ENCODE measurements around the gene ZNF586.

The ZNF586 gene

DNA sequence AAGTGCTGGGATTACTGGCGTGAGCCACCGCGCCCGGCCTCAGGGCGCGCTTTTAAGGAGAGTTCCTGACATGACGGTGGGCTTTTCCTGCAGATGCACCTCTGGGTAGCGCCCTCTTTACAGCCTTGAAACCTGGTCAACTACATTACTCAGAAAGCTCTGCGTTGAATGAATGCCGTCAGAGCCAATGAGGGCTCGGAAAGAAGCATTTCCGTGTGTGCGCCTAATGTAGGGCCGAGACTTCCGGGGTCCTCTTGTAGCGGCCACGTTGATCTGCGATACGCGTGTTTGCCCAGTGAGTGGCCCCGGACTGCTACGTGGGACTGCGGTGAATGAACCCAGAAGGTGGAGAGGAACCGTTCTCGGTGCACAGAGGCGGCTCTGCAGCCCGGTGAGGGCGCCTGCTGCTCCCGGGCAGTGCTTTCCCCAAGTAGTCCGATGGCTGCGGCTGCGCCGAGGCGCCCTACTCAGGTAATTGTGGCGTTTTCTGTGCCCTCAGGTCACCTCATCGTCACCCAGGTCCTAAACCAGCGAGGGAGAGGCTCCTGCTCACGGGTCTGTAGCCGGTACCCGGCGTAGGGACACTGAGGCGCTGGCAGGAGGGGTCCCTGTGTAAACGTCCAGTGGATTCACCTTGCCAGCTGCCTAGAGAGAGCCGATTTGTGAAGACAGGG is 50.1 kb downstream of the ZNF586 start (continued):
- TF ChIP-seq HOXD13 (CRISPR knock-in tag; IDR thresholded peaks at IDR 0.05; ENCODE audit: borderline replicate concordance) (0 out of 2 replicates have a peak, but pooled peaks have one; percentile 9), KLF7 (tag by site-specific recombination; IDR thresholded peaks at IDR 0.05; ENCODE audit: borderline replicate concordance) (peak; percentile 72; the same call in 1 of the 2 replicates), KLF8 (tag by site-specific recombination; IDR thresholded peaks at IDR 0.05) (peak; percentile 50; the same call in 1 of the 2 replicates), ZNF580 (tag by site-specific recombination; IDR thresholded peaks at IDR 0.05) (peak; percentile 61; the same call in 1 of the 2 replicates), ZNF664 (tag by site-specific recombination; IDR thresholded peaks at IDR 0.05) (0 out of 2 replicates have a peak, but pooled peaks have one; percentile 10), ZEB2 (tag by site-specific recombination; IDR thresholded peaks at IDR 0.05) (0 out of 2 replicates have a peak, but pooled peaks have one; percentile 41), ZNF645 (tag by site-specific recombination; IDR thresholded peaks at IDR 0.05) (no peak), ZBTB10 (tag by site-specific recombination; IDR thresholded peaks at IDR 0.05) (0 out of 2 replicates have a peak, but pooled peaks have one; percentile 12), ZNF394 (tag by site-specific recombination; IDR thresholded peaks at IDR 0.05; ENCODE audit: borderline replicate concordance) (0 out of 2 replicates have a peak, but pooled peaks have one; percentile 64), ZNF629 (tag by site-specific recombination; IDR thresholded peaks at IDR 0.05) (peak; percentile 42; the same call in 1 of the 2 replicates), ZNF501 (tag by site-specific recombination; IDR thresholded peaks at IDR 0.05) (peak; percentile 52; the same call in 1 of the 2 replicates), ZNF23 (tag by site-specific recombination; IDR thresholded peaks at IDR 0.05; ENCODE audit: borderline replicate concordance) (no peak), ZNF555 (tag by site-specific recombination; conservative IDR thresholded peaks at IDR 0.05) (no peak), ZSCAN4 (tag by site-specific recombination; IDR thresholded peaks at IDR 0.05) (peak; percentile 78), ZNF48 (tag by site-specific recombination; IDR thresholded peaks at IDR 0.05) (no peak), ZNF426 (tag by site-specific recombination; IDR thresholded peaks at IDR 0.05) (no peak), ZNF248 (tag by site-specific recombination; IDR thresholded peaks at IDR 0.05) (no peak), PATZ1 (tag by site-specific recombination; IDR thresholded peaks at IDR 0.05) (peak; percentile 30; the same call in 1 of the 2 replicates), ZNF560 (tag by site-specific recombination; IDR thresholded peaks at IDR 0.05; ENCODE audit: borderline replicate concordance) (no peak), SP7 (tag by site-specific recombination; IDR thresholded peaks at IDR 0.05) (peak; percentile 52), PRDM10 (tag by site-specific recombination; IDR thresholded peaks at IDR 0.05) (peak; percentile 69), ZNF530 (tag by site-specific recombination; IDR thresholded peaks at IDR 0.05; ENCODE audit: low read depth) (no peak), ZBTB48 (tag by site-specific recombination; IDR thresholded peaks at IDR 0.05) (no peak)

Measured in HEK293 (cell line).